CD8-positive, alpha-beta memory T cell (primary cell): ENCODE data around the gene STARD5. TPM values are rescaled to one million over a fixed set of nuclear protein-coding genes. Genes with fewer than 3 reads are reported as not detected.

Experiments used
- CTCF ChIA-PET: fragments of 350-600 bp; sonication (Branson Sonifier 250); formaldehyde crosslinking; loops from one replicate; lab custom pipeline; 2021; ENCODE audit warnings: antibody characterized with exemption; lab: Charles Lee
- POLR2A ChIA-PET: fragments of 350-600 bp; sonication (Branson Sonifier 250); formaldehyde crosslinking; loops from one replicate; lab custom pipeline; 2021; ENCODE audit warnings: antibody characterized with exemption; lab: Charles Lee
- DNase-seq, 5 donors: peaks; one replicate each; pipeline versions ENCODE4 v3.0.0 to v3.0.0-alpha.2; 2020 to 2022; ENCODE audit warnings: mixed read lengths in 1 of 5
- H3K27ac ChIP-seq: one replicate; pipeline ENCODE4 v1.7.0; 2013; ENCODE audit warnings: low read depth, mild to moderate bottlenecking, low read length, moderate library complexity
- H3K27me3 ChIP-seq: 2 replicates; pipeline ENCODE4 v1.7.0; 2013; ENCODE audit warnings: low read length, mild to moderate bottlenecking; ENCODE audit not compliant: insufficient read depth, poor library complexity, severe bottlenecking
- H3K36me3 ChIP-seq: 2 replicates; pipeline ENCODE4 v1.7.0; 2013; ENCODE audit warnings: mild to moderate bottlenecking, low read length, moderate library complexity; ENCODE audit not compliant: insufficient read depth
- H3K4me1 ChIP-seq: 2 replicates; pipeline ENCODE4 v1.7.0; 2013; ENCODE audit warnings: mild to moderate bottlenecking, low read length, moderate library complexity; ENCODE audit not compliant: insufficient read depth
- H3K4me3 ChIP-seq: 2 replicates; pipeline ENCODE4 v1.7.0; 2013; ENCODE audit warnings: mild to moderate bottlenecking, low read length
- H3K9me3 ChIP-seq: 2 replicates; pipeline ENCODE4 v1.7.0; 2013; ENCODE audit warnings: mild to moderate bottlenecking, low read length
- H3K27ac Mint-ChIP-seq, 8 donors: one replicate each; pipeline ENCODE4 v1.8.0; 2020 to 2021; ENCODE audit warnings: mixed read lengths in 8 of 8, mild to moderate bottlenecking in 6 of 8, inconsistent platforms in 3 of 8, moderate library complexity in 3 of 8
- H3K27me3 Mint-ChIP-seq, 2 donors: one replicate each; pipeline ENCODE4 v1.8.0; 2020 to 2021; ENCODE audit warnings: mixed read lengths in 2 of 2, mild to moderate bottlenecking in 1 of 2, moderate library complexity in 1 of 2
- H3K36me3 Mint-ChIP-seq, 3 donors: one replicate each; pipeline ENCODE4 v1.8.0; 2020 to 2021; ENCODE audit warnings: mixed read lengths in 3 of 3, inconsistent platforms in 1 of 3, mild to moderate bottlenecking in 1 of 3
- H3K4me1 Mint-ChIP-seq, 3 donors: one replicate each; pipeline ENCODE4 v1.8.0; 2020 to 2021; ENCODE audit warnings: mixed read lengths in 3 of 3, inconsistent platforms in 1 of 3, mild to moderate bottlenecking in 1 of 3
- H3K4me3 Mint-ChIP-seq, 7 donors: one replicate each; pipeline ENCODE4 v1.8.0; 2020 to 2021; ENCODE audit warnings: mixed read lengths in 7 of 7, mild to moderate bottlenecking in 6 of 7, moderate library complexity in 4 of 7, inconsistent platforms in 2 of 7
- H3K9me3 Mint-ChIP-seq, 5 donors: one replicate each; pipeline ENCODE4 v1.8.0; 2020 to 2022; ENCODE audit warnings: mixed read lengths in 5 of 5, mild to moderate bottlenecking in 3 of 5, moderate library complexity in 2 of 5, inconsistent platforms in 1 of 5
- polyA plus RNA-seq: library from polyadenylated mRNA; unstranded; fragments of 300-500 nt; fragmentation: Illumina TruSeq; gene quantifications from one replicate; pipeline ENCODE4 v1.2.3, GENCODE V29; 2021
- total RNA-seq, 2 experiments: library from RNA; stranded (reverse); gene quantifications; one replicate each; pipeline ENCODE4 v1.2.3, GENCODE V29; 2021

The STARD5 gene
- total and polyA plus RNA-seq, 3 experiments from 2014 or later: 2.6 to 5.8 (median 4.4) TPM

GRCh38 chr15:81346611-81347010 is 22.7 kb upstream of the STARD5 start:
- no peak for DNase-seq
- POLR2A ChIA-PET: no interaction called here
- H3K9me3 ChIP-seq: no peaks in the 10 kb centered on the region
- H3K36me3 ChIP-seq: no peaks in the 10 kb centered on the region
- Mint-ChIP-seq H3K4me3 (no peak overlapping the region), H3K9me3 (no peaks in the 10 kb centered on the region), H3K27ac (no peak overlapping the region), H3K36me3 (peaks cover 0 to 2% (median 0%) of the 10 kb centered on the region in 3 donors), H3K4me1 (no peaks in the 10 kb centered on the region), H3K27me3 (peaks cover 0 to 8% of the 10 kb centered on the region in 2 donors)
- no peaks in the 10 kb centered on the region for H3K4me1 ChIP-seq
- H3K27ac ChIP-seq: no peak overlapping the region
- no peak overlapping the region for H3K4me3 ChIP-seq
- H3K27me3 ChIP-seq: no peaks in the 10 kb centered on the region
- CTCF ChIA-PET: interaction anchor here (2.2 kb wide), 1 partner anchor 80 kb away, joined by 5 read pairs; no protein-coding TSS in a partner anchor

GRCh38 chr15:81343371-81343770 is 19.4 kb upstream of the STARD5 start:
- no peak overlapping the region for H3K4me3 Mint-ChIP-seq
- DNase-seq: no peak
- peaks cover 0 to 4% (median 2%) of the 10 kb centered on the region in 3 donors for H3K36me3 Mint-ChIP-seq
- no peaks in the 10 kb centered on the region for H3K9me3 Mint-ChIP-seq
- no peaks in the 10 kb centered on the region for H3K4me1 Mint-ChIP-seq
- H3K27me3 ChIP-seq: no peaks in the 10 kb centered on the region
- no peak overlapping the region for H3K27ac Mint-ChIP-seq
- no peaks in the 10 kb centered on the region for H3K9me3 ChIP-seq
- no peak overlapping the region for H3K4me3 ChIP-seq
- peaks cover 0 to 4% of the 10 kb centered on the region in 2 donors for H3K27me3 Mint-ChIP-seq
- no peaks in the 10 kb centered on the region for H3K36me3 ChIP-seq
- no peaks in the 10 kb centered on the region for H3K4me1 ChIP-seq
- no peak overlapping the region for H3K27ac ChIP-seq
- POLR2A ChIA-PET: no interaction called here
- CTCF ChIA-PET: interaction anchor here (0.8 to 1.2 kb wide), 2 partner anchors 77 kb away, joined by 4 read pairs; no protein-coding TSS in a partner anchor

GRCh38 chr15:81341351-81341750 is 17.4 kb upstream of the STARD5 start:
- no peak overlapping the region for H3K4me3 Mint-ChIP-seq
- peaks cover 0 to 1% of the 10 kb centered on the region in 2 donors for H3K27me3 Mint-ChIP-seq
- no peak for DNase-seq
- Histone ChIP-seq H3K27me3 (no peaks in the 10 kb centered on the region), H3K4me1 (no peaks in the 10 kb centered on the region), H3K27ac (no peak overlapping the region), H3K4me3 (no peak overlapping the region), H3K36me3 (no peaks in the 10 kb centered on the region), H3K9me3 (no peaks in the 10 kb centered on the region)
- H3K36me3 Mint-ChIP-seq: peaks cover 0 to 4% (median 2%) of the 10 kb centered on the region in 3 donors
- H3K9me3 Mint-ChIP-seq: no peaks in the 10 kb centered on the region
- CTCF ChIA-PET: interaction anchor here (1.2 kb wide), 1 partner anchor 66 kb away, joined by 3 read pairs; no protein-coding TSS in a partner anchor
- peaks cover 0 to 5% (median 5%) of the 10 kb centered on the region in 3 donors for H3K4me1 Mint-ChIP-seq
- POLR2A ChIA-PET: no interaction called here
- no peak overlapping the region for H3K27ac Mint-ChIP-seq

- CTCF ChIA-PET: interaction anchor here (1.5 kb wide), 1 partner anchor 64 kb away, joined by 5 read pairs; no protein-coding TSS in a partner anchor
- H3K27me3 Mint-ChIP-seq: peaks cover 0 to 1% of the 10 kb centered on the region in 2 donors
- H3K4me1 Mint-ChIP-seq: peaks cover 0 to 5% (median 5%) of the 10 kb centered on the region in 3 donors
- no peak overlapping the region for H3K4me3 Mint-ChIP-seq
- no peak overlapping the region for H3K4me3 ChIP-seq
- no peak overlapping the region for H3K27ac ChIP-seq
- H3K9me3 Mint-ChIP-seq: no peaks in the 10 kb centered on the region
- no peaks in the 10 kb centered on the region for H3K9me3 ChIP-seq
- H3K36me3 Mint-ChIP-seq: peaks cover 0 to 4% (median 2%) of the 10 kb centered on the region in 3 donors
- H3K36me3 ChIP-seq: no peaks in the 10 kb centered on the region
- no peaks in the 10 kb centered on the region for H3K4me1 ChIP-seq
- H3K27me3 ChIP-seq: no peaks in the 10 kb centered on the region
- DNase-seq: no peak
- H3K27ac Mint-ChIP-seq: peak overlapping the region in 1 of 8 donors; percentile 9
- POLR2A ChIA-PET: no interaction called here
These were observed 15.9 kb upstream of the STARD5 start for GRCh38 chr15:81339851-81340250.

- Mint-ChIP-seq H3K9me3 (no peaks in the 10 kb centered on the region), H3K4me1 (peaks cover 0 to 5% (median 5%) of the 10 kb centered on the region in 3 donors)
- POLR2A ChIA-PET: no interaction called here
These were observed 15.4 kb upstream of the STARD5 start for GRCh38 chr15:81339321-81339720.

GRCh38 chr15:81338170-81339007 is 14.4 kb upstream of the STARD5 start:
- Histone ChIP-seq H3K27ac (no peak overlapping the region), H3K27me3 (no peaks in the 10 kb centered on the region), H3K9me3 (no peaks in the 10 kb centered on the region), H3K4me3 (no peak overlapping the region), H3K36me3 (no peaks in the 10 kb centered on the region), H3K4me1 (no peaks in the 10 kb centered on the region)
- no peak overlapping the region for H3K4me3 Mint-ChIP-seq
- no peak for DNase-seq
- peaks cover 0 to 4% (median 0%) of the 10 kb centered on the region in 3 donors for H3K36me3 Mint-ChIP-seq
- ChIA-PET CTCF (interaction anchor here (1.0 to 5.3 kb wide), 3 partner anchors 63 to 71 kb away, joined by 3 to 37 read pairs (median 5); no protein-coding TSS in a partner anchor), POLR2A (no interaction called here)
- peaks cover 0 to 1% of the 10 kb centered on the region in 2 donors for H3K27me3 Mint-ChIP-seq
- H3K4me1 Mint-ChIP-seq: peaks cover 0 to 5% (median 5%) of the 10 kb centered on the region in 3 donors
- H3K9me3 Mint-ChIP-seq: no peaks in the 10 kb centered on the region
- peak overlapping the region in 1 of 8 donors; percentile 7 for H3K27ac Mint-ChIP-seq

More at GRCh38 chr15:81339321-81339720, 15.4 kb upstream of the STARD5 start:
- Histone ChIP-seq H3K4me1 (no peaks in the 10 kb centered on the region), H3K9me3 (no peaks in the 10 kb centered on the region), H3K4me3 (no peak overlapping the region), H3K27ac (no peak overlapping the region), H3K36me3 (no peaks in the 10 kb centered on the region), H3K27me3 (no peaks in the 10 kb centered on the region)
- Mint-ChIP-seq H3K36me3 (peaks cover 0 to 4% (median 0%) of the 10 kb centered on the region in 3 donors), H3K27me3 (peaks cover 0 to 1% of the 10 kb centered on the region in 2 donors), H3K4me3 (no peak overlapping the region), H3K27ac (no peak overlapping the region)
- CTCF ChIA-PET: interaction anchor here (1.5 to 5.3 kb wide), 2 partner anchors 64 to 72 kb away, joined by 5 to 37 read pairs; no protein-coding TSS in a partner anchor
- no peak for DNase-seq

- H3K36me3 ChIP-seq: no peaks in the 10 kb centered on the region
- POLR2A ChIA-PET: no interaction called here
- no peaks in the 10 kb centered on the region for H3K9me3 ChIP-seq
- Mint-ChIP-seq H3K4me3 (no peak overlapping the region), H3K27ac (no peak overlapping the region), H3K4me1 (peaks cover 0 to 5% (median 5%) of the 10 kb centered on the region in 3 donors), H3K36me3 (peaks cover 0 to 4% (median 0%) of the 10 kb centered on the region in 3 donors), H3K9me3 (no peaks in the 10 kb centered on the region), H3K27me3 (no peaks in the 10 kb centered on the region)
- no peak overlapping the region for H3K27ac ChIP-seq
- CTCF ChIA-PET: interaction anchor here (1.0 to 5.3 kb wide), 2 partner anchors 63 to 70 kb away, joined by 3 to 37 read pairs; no protein-coding TSS in a partner anchor
- no peak for DNase-seq
- no peak overlapping the region for H3K4me3 ChIP-seq
- H3K27me3 ChIP-seq: no peaks in the 10 kb centered on the region
- H3K4me1 ChIP-seq: no peaks in the 10 kb centered on the region
These were observed 13.8 kb upstream of the STARD5 start for GRCh38 chr15:81337713-81338157.
